Left colon (tissue), 2 donors: ENCODE results near the gene PARS2. TPM values are rescaled to one million over a fixed set of nuclear protein-coding genes. Genes with fewer than 3 reads are reported as not detected.
A peak's percentile ranks its signal among the peaks of the same experiment; 100 is the strongest.

Experiments
- ATAC-seq: fragments of 200-7000 bp; cut with Tn5 transposase; one replicate; pipeline ENCODE4 v1.9.1; 2020; ENCODE audit warnings: mild to moderate bottlenecking, moderate library complexity
- DNase-seq, 2 donors: peaks; one replicate each; pipeline ENCODE4 v3.0.0-alpha.2; 2020
- intact Hi-C, 2 donors: fragments of 100-400 bp; cut with DNase I in 1 of 2; cut with micrococcal nuclease in 1 of 2; formaldehyde crosslinking; loops; one replicate each; pipeline versions ENCODE4 v1.11.2 to v1.14.0; 2022; cut with DNase I, micrococcal nuclease
- total RNA-seq, 2 donors: library from RNA; stranded (reverse); fragmentation: NEBNext Ultra II Directional; extraction: Animal tissue kit (Norgen Biotek cat#: 25700); gene quantifications; one replicate each; pipeline ENCODE4 v1.2.1, GENCODE V29; 2021
- donor health status: DM: no; HTN: no; CAD: no.
- donor health status: DM: yes; HTN: yes; CAD: no.

The PARS2 gene
- total RNA-seq, 2 donors from 2014 or later = 9.3 to 11.3 TPM

DNA sequence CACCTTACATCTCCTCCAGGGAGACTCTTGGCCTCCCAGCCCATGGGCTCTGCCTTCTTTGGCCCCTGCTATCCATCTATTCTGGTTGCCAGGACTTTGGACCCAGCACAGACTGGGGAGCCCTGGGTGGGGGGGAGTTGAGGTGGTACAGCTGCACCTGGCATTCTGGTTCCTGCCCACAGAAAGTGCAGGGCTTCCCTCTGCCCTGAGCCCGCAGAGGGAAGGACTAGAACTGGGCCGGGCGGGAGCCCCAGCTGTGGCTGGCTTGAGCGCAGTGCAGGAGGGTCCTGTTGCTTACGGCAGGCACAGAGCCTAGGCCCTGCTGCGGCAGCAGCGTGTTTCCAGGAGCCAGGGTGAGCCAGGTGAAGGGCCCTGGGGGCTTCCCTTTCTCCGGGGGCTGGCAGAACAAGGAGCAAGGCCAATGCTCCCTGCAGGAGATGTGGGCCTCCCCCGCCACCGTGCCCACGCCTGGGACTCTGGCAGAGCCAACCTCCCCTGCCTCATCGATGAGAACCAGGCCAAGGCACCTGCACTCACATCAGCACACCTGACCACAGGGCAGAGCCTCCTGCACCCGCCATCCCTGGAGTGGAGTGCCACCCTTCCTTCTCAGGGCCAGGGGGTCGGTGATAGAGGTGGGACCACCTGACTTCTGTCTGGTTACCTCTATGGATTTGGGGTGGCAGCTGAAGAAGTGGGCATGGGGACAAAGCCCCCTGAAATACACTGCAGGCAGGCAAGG, 16.1 kb downstream of the PARS2 start:
- DNase-seq (no peak), ATAC-seq (no peak)
- intact Hi-C loops = no loop called here

GRCh38 chr1:54745864-54746263, 18.5 kb downstream of the PARS2 start:
- intact Hi-C loops = no loop called here
- ATAC-seq (no peak), DNase-seq (no peak)

GRCh38 chr1:54745274-54745673, 19.0 kb downstream of the PARS2 start:
- intact Hi-C loops = no loop called here
- ATAC-seq (no peak), DNase-seq (no peak)

GRCh38 chr1:54744696-54745095, 19.6 kb downstream of the PARS2 start:
- ATAC-seq (no peak), DNase-seq (no peak)
- intact Hi-C loops = no loop called here

DNA sequence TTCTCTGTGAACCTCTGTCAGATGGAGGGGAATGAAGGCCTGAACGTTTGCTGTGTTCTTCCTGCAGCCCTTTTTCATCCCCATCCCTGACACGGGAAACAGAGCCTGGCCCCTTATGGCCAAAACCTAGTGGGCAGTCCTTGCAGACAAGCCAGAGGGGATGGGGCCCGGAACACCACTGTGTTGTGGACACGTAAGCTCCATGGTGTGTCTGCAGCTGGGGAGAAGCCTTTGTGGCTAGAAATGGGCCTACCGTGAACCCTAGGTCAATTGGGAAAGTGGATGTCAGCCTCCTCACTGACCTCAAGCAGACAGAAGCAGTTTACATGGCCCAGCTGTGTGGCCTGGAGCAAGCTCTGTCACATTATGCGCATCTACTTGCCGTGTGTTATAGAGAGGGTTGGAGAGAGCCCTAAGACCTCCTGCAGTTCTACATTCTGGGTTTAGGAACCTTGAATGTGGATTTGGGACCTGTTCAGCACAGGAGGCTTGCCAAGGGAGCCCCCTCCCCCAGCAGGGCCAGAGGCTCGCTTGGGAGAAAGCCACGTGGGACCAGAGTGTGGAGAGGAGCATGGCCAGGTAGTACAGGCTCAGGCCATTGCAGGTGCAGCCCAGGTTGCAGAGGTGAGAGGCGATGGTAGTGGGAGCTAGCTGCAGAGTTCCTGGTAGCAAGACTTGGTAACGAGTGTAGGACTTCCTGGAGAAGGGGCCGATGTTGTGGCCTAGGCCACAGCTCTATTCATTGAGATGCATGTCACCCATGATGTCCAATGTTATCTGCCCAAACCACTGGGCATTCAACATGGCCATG, 20.7 kb downstream of the PARS2 start:
- ATAC-seq (no peak), DNase-seq (no peak)
- intact Hi-C loops = no loop called here

GRCh38 chr1:54742282-54742681, 22.0 kb downstream of the PARS2 start:
- no peak for DNase-seq
- ATAC-seq = no peak
- intact Hi-C loops = no loop called here

- no peak for DNase-seq
- ATAC-seq = no peak
- intact Hi-C loops = no loop called here
Measured at GRCh38 chr1:54741531-54741930, 22.8 kb downstream of the PARS2 start.

GRCh38 chr1:54738244-54738643, 26.1 kb downstream of the PARS2 start:
- DNase-seq (no peak), ATAC-seq (no peak)
- intact Hi-C loops = no loop called here

DNA sequence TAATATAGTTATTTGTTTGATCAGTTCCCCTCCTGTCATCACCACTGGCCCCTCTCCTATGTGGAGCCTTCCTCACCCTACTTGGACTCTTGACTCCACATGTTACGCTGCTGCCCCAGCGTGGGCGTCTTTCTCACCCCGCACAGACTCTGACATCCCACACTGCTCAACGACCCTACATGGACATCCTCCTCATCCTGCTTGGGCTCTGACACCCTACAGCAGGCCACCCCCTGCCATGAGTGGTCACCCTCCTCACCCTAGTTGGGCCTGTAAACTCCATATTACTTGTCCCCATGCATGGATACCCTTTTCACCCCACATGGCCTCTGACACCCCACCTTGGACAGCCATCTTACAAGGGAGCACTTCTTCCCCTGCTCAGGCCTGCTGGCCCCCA, 27.6 kb downstream of the PARS2 start:
- DNase-seq (no peak), ATAC-seq (no peak)
- intact Hi-C loops = no loop called here

- DNase-seq = no peak
- intact Hi-C loops = no loop called here
- peak; percentile 53 for ATAC-seq
Measured at GRCh38 chr1:54728027-54728426, 36.3 kb downstream of the PARS2 start.

DNA sequence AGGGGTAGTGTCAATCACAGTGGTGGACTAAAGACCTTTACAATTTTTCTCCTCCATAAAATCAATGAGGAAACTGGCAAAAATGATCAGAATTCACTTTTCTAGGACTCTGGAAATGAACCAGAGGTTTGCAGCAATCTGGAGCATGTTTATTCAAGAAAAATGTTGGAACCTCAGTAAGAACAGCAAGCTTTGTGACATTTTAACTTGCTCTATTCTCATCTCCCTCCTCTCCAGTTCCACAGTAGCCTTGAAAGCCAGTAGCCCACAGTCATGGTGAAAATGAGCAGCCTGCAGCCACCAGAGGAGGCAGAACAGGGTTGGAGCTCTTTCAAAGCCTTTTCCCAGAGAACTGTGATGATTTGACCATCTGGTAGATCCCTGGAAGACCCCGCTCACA, 39.6 kb downstream of the PARS2 start:
- DNase-seq (no peak), ATAC-seq (no peak)
- intact Hi-C loops = no loop called here

GRCh38 chr1:54723985-54724384, 40.3 kb downstream of the PARS2 start:
- intact Hi-C loops = no loop called here
- DNase-seq (no peak), ATAC-seq (no peak)

- no peak for DNase-seq
- no peak for ATAC-seq
- intact Hi-C loops = no loop called here
Measured at GRCh38 chr1:54721719-54722118, 42.6 kb downstream of the PARS2 start.

DNA sequence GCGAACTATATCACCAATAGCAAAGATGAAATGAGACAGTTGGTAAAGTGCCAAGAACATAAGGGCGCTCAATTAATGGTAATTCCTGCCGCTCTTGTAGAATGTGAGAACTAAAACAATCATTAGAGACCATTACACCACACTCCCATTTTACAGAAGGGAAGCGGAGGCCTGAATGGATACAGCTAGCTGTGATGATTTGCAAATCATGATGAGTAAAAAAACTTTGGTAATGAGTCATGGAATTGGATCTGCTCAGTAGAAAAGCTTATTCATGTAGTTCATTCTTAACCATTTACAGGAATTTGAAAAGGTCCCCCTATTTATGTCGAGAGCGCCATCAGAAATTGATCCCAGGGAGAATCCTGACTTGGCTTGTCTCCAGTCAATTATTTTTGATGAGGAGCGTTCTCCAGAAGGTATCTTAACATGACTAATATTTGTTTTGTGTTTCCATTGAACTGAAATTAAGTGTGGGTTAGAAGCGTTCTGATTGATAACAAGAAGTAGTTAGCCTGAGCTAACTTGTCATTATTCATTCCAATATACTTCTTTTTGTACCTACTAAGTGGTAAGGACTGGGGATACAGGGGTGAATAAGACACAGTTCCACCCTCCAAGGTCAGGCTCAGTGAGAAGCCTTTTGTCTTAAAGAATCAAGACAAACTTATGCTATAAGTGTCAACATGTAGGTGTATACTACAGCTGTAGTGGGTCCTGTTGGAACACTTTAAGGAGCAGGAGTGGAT, 47.9 kb downstream of the PARS2 start:
- DNase-seq (no peak), ATAC-seq (no peak)
- intact Hi-C loops = no loop called here

DNA sequence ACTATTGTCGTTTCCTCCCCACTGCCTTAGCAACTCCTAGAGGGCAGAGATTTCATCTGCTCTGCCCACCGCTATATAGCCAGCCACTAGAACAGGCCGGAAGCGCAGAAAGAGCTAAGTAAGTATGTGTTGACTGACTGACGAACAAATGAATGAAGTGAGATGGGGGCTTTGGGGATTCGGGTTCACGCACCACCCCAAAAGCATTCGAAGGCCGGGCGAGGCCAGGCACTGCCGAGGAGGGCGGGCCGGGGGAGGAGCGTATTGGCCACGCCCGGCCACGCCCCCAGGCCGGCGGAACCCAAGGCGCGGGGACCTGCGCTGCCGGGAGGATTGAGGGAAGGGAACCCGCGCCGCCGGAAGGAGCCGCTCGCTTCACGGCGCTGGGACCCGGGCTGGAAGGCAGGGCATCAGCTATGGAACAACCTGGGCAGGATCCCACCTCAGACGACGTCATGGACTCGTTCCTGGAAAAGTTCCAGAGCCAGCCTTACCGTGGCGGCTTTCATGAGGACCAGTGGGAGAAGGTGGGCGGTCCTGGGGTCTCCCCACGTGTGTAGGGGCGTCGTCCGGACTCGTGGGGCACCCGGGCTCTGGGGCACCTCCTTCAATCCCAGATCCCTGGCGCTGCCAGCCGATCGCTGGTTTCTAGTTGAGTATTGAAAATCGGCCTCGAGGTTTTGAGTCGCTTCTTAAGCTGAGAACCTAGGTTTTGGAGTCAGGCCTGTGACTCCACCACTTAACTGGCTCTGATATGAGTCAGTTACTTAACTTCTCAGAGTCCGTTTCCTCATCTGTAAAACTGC, 48.6 kb downstream of the PARS2 start, which contains the start of gene TTC4:
Gene TTC4 (plus strand): TSS at position 369 of the 806 bp plus-strand sequence. CDS start 48 bp downstream, at position 417.
- DNase-seq (peak; percentile 65 to 88), ATAC-seq (peak; percentile 98)
- intact Hi-C loops = no loop called here

- ATAC-seq (no peak), DNase-seq (no peak)
- intact Hi-C loops = no loop called here
Measured at GRCh38 chr1:54714881-54715492, 49.3 kb downstream of the PARS2 start.

- intact Hi-C loops = no loop called here
Measured at GRCh38 chr1:54711536-54711935, 52.8 kb downstream of the PARS2 start.

DNA sequence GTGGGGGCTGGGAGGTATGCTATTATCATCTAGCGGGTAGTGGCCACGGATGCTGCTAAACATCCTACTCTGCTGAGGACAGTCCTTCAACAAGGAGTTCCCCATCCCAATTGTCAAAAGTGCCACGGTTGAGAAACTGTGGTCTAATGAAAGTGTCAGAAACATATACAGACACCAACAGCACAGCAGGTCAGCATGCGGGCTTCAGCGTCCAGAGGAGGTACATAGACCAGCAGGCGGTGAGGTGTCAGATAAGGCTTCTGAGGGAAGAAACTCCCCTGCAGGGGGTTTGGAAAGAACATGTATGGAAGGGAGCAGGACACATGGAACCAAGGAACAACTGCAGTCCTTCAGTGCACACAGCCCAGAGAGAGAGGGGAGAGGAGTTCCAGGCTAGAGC, 53.5 kb downstream of the PARS2 start:
- intact Hi-C loops = no loop called here
- no peak for DNase-seq
- ATAC-seq = no peak

More at GRCh38 chr1:54711536-54711935, 52.8 kb downstream of the PARS2 start:
- no peak for DNase-seq
- ATAC-seq = no peak
